Measurements from ENCODE around the gene ENTPD3.

Gene ENTPD3, protein sequence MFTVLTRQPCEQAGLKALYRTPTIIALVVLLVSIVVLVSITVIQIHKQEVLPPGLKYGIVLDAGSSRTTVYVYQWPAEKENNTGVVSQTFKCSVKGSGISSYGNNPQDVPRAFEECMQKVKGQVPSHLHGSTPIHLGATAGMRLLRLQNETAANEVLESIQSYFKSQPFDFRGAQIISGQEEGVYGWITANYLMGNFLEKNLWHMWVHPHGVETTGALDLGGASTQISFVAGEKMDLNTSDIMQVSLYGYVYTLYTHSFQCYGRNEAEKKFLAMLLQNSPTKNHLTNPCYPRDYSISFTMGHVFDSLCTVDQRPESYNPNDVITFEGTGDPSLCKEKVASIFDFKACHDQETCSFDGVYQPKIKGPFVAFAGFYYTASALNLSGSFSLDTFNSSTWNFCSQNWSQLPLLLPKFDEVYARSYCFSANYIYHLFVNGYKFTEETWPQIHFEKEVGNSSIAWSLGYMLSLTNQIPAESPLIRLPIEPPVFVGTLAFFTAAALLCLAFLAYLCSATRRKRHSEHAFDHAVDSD
- total RNA-seq, result 0 to 0.09 (median 0) reads per million in 3 donors

DNA sequence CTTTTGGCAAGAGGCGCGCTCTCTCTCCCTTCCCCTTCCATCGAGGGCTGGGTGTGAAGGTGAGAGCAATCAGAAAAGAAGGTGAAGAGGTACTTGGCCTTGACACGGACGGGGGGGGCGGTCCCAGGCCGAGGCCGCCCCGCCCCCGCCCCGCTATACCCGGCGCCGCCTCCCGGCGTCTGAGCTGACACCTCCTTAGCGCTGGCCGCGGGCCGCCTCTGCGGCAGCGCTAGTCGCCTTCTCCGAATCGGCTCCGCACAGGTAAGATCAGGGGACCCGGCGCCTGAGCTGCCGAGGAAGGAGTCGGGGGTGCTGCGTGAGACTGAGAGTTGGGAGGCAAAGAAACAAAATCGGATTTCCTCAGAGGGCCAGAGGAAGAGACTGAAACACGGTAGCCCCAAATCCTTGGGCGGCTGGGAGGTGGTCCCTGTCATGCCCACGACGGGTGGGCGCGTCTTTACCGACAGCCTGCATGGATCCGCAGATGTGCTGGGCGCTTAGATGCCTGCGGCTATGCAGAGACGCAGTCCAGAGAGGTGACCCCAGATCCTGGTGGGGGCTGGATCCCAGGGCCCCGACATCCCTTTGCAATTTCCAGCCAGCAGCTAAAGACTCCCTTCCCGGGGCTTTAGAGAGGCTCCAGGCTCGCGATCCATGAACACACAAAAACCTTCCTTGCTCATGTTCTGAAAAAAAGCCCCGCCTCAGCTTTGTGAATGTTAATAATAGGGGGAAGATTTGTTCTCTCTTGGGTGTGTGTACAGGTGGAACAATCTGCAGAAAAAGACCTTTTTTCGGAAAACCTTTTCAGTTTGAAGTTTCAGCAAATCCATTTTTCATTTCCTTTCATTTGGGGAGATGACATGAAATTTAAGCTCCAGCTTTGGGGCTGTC is at the start of gene ENTPD3:
Gene ENTPD3, plus strand, starts transcription at position 184 of the 894 bp plus-strand sequence. CDS start 874 bp downstream, outside the sequence.
- Histone ChIP-seq H3K36me3 (ENCODE audit: control insufficient read depth, insufficient read depth, low read length) (no peaks in the 10 kb centered on the region), H3K9me3 (ENCODE audit: control insufficient read depth, low read length) (no peaks in the 10 kb centered on the region), H3K4me1 (ENCODE audit: control insufficient read depth, insufficient read depth, low read length, poor library complexity, severe bottlenecking) (peaks cover 4% of the 10 kb centered on the region), H3K4me3 (ENCODE audit: insufficient read depth, low read depth, low read length, poor library complexity, severe bottlenecking) (peak within 1 kb of the TSS; percentile 39), H3K27ac (ENCODE audit: insufficient read depth, low read length, poor library complexity, severe bottlenecking) (no peak within 1 kb of the TSS), H3K27me3 (replicated peaks; ENCODE audit: control insufficient read depth, insufficient read depth, low read length, poor library complexity, severe bottlenecking) (peaks cover 4% of the 10 kb centered on the region)
- peak in 1 of 3 donors; percentile 9 for DNase-seq

GRCh38 chr3:40339871-40340270 is 47.1 kb upstream of the ENTPD3 start:
- no peak overlapping the region for H3K4me3 ChIP-seq (ENCODE audit: insufficient read depth, low read depth, low read length, poor library complexity, severe bottlenecking)
- no peak for DNase-seq
- H3K27me3 ChIP-seq (replicated peaks; ENCODE audit: control insufficient read depth, insufficient read depth, low read length, poor library complexity, severe bottlenecking), result no peaks in the 10 kb centered on the region
- no peaks in the 10 kb centered on the region for H3K9me3 ChIP-seq (ENCODE audit: control insufficient read depth, low read length)
- H3K4me1 ChIP-seq (ENCODE audit: control insufficient read depth, insufficient read depth, low read length, poor library complexity, severe bottlenecking), result no peaks in the 10 kb centered on the region
- H3K27ac ChIP-seq (ENCODE audit: insufficient read depth, low read length, poor library complexity, severe bottlenecking), result no peak overlapping the region
- no peaks in the 10 kb centered on the region for H3K36me3 ChIP-seq (ENCODE audit: control insufficient read depth, insufficient read depth, low read length)

- DNase-seq, result no peak
- Histone ChIP-seq H3K27ac (ENCODE audit: insufficient read depth, low read length, poor library complexity, severe bottlenecking) (no peak overlapping the region), H3K9me3 (ENCODE audit: control insufficient read depth, low read length) (no peaks in the 10 kb centered on the region), H3K36me3 (ENCODE audit: control insufficient read depth, insufficient read depth, low read length) (no peaks in the 10 kb centered on the region), H3K4me1 (ENCODE audit: control insufficient read depth, insufficient read depth, low read length, poor library complexity, severe bottlenecking) (no peaks in the 10 kb centered on the region), H3K4me3 (ENCODE audit: insufficient read depth, low read depth, low read length, poor library complexity, severe bottlenecking) (no peak overlapping the region), H3K27me3 (replicated peaks; ENCODE audit: control insufficient read depth, insufficient read depth, low read length, poor library complexity, severe bottlenecking) (no peaks in the 10 kb centered on the region)
Measured at GRCh38 chr3:40340541-40341170, 46.3 kb upstream of the ENTPD3 start.

GRCh38 chr3:40341671-40342070 is 45.3 kb upstream of the ENTPD3 start:
- H3K4me1 ChIP-seq (ENCODE audit: control insufficient read depth, insufficient read depth, low read length, poor library complexity, severe bottlenecking), result no peaks in the 10 kb centered on the region

DNA sequence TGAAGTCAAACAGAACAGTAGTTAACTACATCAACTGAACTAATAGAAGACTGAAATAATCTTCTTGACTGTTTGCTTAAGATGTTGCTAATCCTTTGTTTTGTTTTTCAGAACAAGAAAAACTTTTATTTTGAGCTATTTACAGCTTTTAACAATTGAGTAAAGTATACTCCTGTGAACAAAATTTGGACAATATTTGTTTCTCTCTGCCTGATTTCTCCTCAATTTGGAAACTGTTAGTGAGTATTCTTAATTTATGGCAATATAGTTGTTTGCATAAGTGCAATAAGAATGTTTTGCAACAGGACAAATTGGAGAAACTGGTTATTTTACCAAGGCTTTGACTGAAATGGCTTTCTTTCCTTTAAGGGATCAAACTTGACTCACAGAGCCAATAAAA is 36.5 kb upstream of the ENTPD3 start:
- no peaks in the 10 kb centered on the region for H3K36me3 ChIP-seq (ENCODE audit: control insufficient read depth, insufficient read depth, low read length)
- H3K27ac ChIP-seq (ENCODE audit: insufficient read depth, low read length, poor library complexity, severe bottlenecking), result no peak overlapping the region
- no peaks in the 10 kb centered on the region for H3K4me1 ChIP-seq (ENCODE audit: control insufficient read depth, insufficient read depth, low read length, poor library complexity, severe bottlenecking)
- DNase-seq, result no peak
- no peaks in the 10 kb centered on the region for H3K27me3 ChIP-seq (replicated peaks; ENCODE audit: control insufficient read depth, insufficient read depth, low read length, poor library complexity, severe bottlenecking)
- no peak overlapping the region for H3K4me3 ChIP-seq (ENCODE audit: insufficient read depth, low read depth, low read length, poor library complexity, severe bottlenecking)
- no peaks in the 10 kb centered on the region for H3K9me3 ChIP-seq (ENCODE audit: control insufficient read depth, low read length)

More at GRCh38 chr3:40341671-40342070, 45.3 kb upstream of the ENTPD3 start:
- no peak for DNase-seq
- no peaks in the 10 kb centered on the region for H3K27me3 ChIP-seq (replicated peaks; ENCODE audit: control insufficient read depth, insufficient read depth, low read length, poor library complexity, severe bottlenecking)
- H3K4me3 ChIP-seq (ENCODE audit: insufficient read depth, low read depth, low read length, poor library complexity, severe bottlenecking), result no peak overlapping the region
- H3K27ac ChIP-seq (ENCODE audit: insufficient read depth, low read length, poor library complexity, severe bottlenecking), result no peak overlapping the region
- H3K36me3 ChIP-seq (ENCODE audit: control insufficient read depth, insufficient read depth, low read length), result no peaks in the 10 kb centered on the region
- H3K9me3 ChIP-seq (ENCODE audit: control insufficient read depth, low read length), result no peaks in the 10 kb centered on the region

DNA sequence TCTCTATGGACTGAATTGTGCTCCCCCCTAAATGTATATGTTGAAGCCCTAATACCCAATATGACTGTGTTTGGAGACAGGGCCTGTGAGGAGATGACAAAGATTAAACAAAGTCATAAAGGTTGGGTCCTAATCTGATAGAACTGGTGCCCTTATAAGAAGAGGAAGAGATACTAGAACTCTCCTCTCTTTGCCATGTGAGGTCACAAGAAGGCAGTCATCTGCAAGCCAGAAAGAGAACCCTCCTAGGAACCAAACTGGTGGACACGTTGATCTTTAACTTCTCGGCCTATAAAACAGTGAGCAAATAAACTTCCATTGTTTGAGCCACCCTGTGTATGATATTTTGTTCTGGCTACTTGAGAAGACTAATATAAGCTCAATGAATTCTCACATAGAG is 31.6 kb upstream of the ENTPD3 start:
- Histone ChIP-seq H3K9me3 (ENCODE audit: control insufficient read depth, low read length) (no peaks in the 10 kb centered on the region), H3K4me1 (ENCODE audit: control insufficient read depth, insufficient read depth, low read length, poor library complexity, severe bottlenecking) (no peaks in the 10 kb centered on the region), H3K4me3 (ENCODE audit: insufficient read depth, low read depth, low read length, poor library complexity, severe bottlenecking) (no peak overlapping the region), H3K27me3 (replicated peaks; ENCODE audit: control insufficient read depth, insufficient read depth, low read length, poor library complexity, severe bottlenecking) (no peaks in the 10 kb centered on the region), H3K36me3 (ENCODE audit: control insufficient read depth, insufficient read depth, low read length) (no peaks in the 10 kb centered on the region), H3K27ac (ENCODE audit: insufficient read depth, low read length, poor library complexity, severe bottlenecking) (no peak overlapping the region)
- DNase-seq, result no peak

DNA sequence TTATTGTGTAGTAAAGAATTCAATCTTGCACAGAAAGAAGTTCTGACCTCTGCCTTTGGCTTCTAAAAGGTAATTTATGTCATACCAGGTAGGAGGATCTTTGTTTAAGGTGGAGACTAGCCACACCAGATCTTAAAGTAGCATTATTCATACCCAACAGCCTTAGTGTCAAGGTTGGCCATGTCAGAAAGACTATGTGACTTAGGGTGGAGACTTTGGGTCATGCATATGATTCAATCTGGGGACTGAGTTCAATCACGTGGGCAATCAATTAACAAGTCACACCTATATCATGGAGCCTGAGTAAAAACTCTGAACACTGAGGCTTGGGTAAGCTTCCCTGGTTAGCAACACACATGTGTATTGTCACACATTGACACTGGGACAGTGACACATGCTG is 28.5 kb upstream of the ENTPD3 start:
- Histone ChIP-seq H3K27me3 (replicated peaks; ENCODE audit: control insufficient read depth, insufficient read depth, low read length, poor library complexity, severe bottlenecking) (no peaks in the 10 kb centered on the region), H3K36me3 (ENCODE audit: control insufficient read depth, insufficient read depth, low read length) (no peaks in the 10 kb centered on the region), H3K4me1 (ENCODE audit: control insufficient read depth, insufficient read depth, low read length, poor library complexity, severe bottlenecking) (no peaks in the 10 kb centered on the region), H3K4me3 (ENCODE audit: insufficient read depth, low read depth, low read length, poor library complexity, severe bottlenecking) (no peak overlapping the region), H3K27ac (ENCODE audit: insufficient read depth, low read length, poor library complexity, severe bottlenecking) (no peak overlapping the region), H3K9me3 (ENCODE audit: control insufficient read depth, low read length) (no peaks in the 10 kb centered on the region)
- no peak for DNase-seq

- H3K27ac ChIP-seq (ENCODE audit: insufficient read depth, low read length, poor library complexity, severe bottlenecking), result no peak overlapping the region
- no peak overlapping the region for H3K4me3 ChIP-seq (ENCODE audit: insufficient read depth, low read depth, low read length, poor library complexity, severe bottlenecking)
- no peak for DNase-seq
- H3K27me3 ChIP-seq (replicated peaks; ENCODE audit: control insufficient read depth, insufficient read depth, low read length, poor library complexity, severe bottlenecking), result no peaks in the 10 kb centered on the region
- no peaks in the 10 kb centered on the region for H3K36me3 ChIP-seq (ENCODE audit: control insufficient read depth, insufficient read depth, low read length)
- no peaks in the 10 kb centered on the region for H3K9me3 ChIP-seq (ENCODE audit: control insufficient read depth, low read length)
- H3K4me1 ChIP-seq (ENCODE audit: control insufficient read depth, insufficient read depth, low read length, poor library complexity, severe bottlenecking), result no peaks in the 10 kb centered on the region
Measured at GRCh38 chr3:40363674-40364073, 23.3 kb upstream of the ENTPD3 start.

DNA sequence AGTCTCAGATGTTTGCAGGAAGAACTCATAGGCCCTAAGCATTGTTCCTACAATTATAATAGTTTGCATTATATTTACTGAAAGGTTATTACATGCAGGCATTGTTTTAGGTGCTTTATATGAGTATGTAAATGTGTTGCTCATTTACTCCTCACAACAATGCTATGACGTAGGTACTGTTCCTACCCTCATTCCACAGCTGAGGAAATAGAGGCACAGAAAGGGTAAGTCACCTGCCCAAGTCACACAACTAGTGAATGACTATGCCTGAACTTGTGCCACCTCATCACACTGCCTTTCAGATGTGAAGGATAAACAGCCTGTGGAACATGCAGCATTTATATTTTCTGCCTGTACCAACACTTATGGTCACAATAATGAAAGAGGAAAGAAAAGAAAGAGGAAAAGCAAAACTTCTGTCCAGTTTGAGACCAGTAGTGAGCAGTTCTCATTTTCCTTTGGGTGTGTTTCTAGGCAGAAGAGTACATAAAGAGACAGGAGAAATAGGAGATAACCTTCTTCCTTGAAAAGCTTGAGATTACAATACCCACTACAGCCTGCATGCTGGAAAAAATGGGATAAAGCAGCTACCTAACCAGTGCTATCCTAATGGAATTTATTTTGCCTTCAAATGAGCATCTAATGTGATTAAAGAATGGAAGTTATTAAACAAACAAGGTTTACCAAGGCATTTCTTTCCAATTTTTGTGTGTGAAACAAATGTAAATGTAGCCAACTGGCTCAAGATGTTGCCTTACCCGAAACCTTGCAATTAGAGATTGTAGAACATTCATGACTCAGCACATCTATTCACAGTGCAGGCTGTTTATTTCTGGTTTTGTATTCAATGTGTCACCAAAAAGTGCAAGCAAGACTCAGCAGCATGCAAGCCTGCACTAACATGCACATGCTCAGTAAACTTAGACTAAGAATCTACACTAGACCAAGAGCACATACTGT is 20.5 kb upstream of the ENTPD3 start:
- no peaks in the 10 kb centered on the region for H3K36me3 ChIP-seq (ENCODE audit: control insufficient read depth, insufficient read depth, low read length)
- no peaks in the 10 kb centered on the region for H3K27me3 ChIP-seq (replicated peaks; ENCODE audit: control insufficient read depth, insufficient read depth, low read length, poor library complexity, severe bottlenecking)
- H3K27ac ChIP-seq (ENCODE audit: insufficient read depth, low read length, poor library complexity, severe bottlenecking), result no peak overlapping the region
- H3K9me3 ChIP-seq (ENCODE audit: control insufficient read depth, low read length), result no peaks in the 10 kb centered on the region
- H3K4me3 ChIP-seq (ENCODE audit: insufficient read depth, low read depth, low read length, poor library complexity, severe bottlenecking), result no peak overlapping the region
- H3K4me1 ChIP-seq (ENCODE audit: control insufficient read depth, insufficient read depth, low read length, poor library complexity, severe bottlenecking), result no peaks in the 10 kb centered on the region
- DNase-seq, result no peak

Measured in effector memory CD4-positive, alpha-beta T cell (primary cell).